AG09309 (cell line): ENCODE data around the gene JADE2.

Experiments used
- DNase-seq: peaks from one replicate; pipeline ENCODE4 v3.0.0-alpha.2; 2010; ENCODE audit warnings: low read depth
- H3K4me3 ChIP-seq: 2 replicates; pipeline ENCODE4 v1.5.1; 2011; ENCODE audit warnings: mild to moderate bottlenecking, low read depth, low read length, moderate library complexity; ENCODE audit not compliant: control insufficient read depth
- TF ChIP-seq, protein P1 (sequence below): IDR thresholded peaks from 2 replicates; pipeline ENCODE4 v1.5.1; 2011; ENCODE audit warnings: mild to moderate bottlenecking, low read depth, low read length, inconsistent platforms; ENCODE audit not compliant: insufficient read depth, control insufficient read depth; ENCODE audit errors: missing control alignments

Gene JADE2

DNA sequence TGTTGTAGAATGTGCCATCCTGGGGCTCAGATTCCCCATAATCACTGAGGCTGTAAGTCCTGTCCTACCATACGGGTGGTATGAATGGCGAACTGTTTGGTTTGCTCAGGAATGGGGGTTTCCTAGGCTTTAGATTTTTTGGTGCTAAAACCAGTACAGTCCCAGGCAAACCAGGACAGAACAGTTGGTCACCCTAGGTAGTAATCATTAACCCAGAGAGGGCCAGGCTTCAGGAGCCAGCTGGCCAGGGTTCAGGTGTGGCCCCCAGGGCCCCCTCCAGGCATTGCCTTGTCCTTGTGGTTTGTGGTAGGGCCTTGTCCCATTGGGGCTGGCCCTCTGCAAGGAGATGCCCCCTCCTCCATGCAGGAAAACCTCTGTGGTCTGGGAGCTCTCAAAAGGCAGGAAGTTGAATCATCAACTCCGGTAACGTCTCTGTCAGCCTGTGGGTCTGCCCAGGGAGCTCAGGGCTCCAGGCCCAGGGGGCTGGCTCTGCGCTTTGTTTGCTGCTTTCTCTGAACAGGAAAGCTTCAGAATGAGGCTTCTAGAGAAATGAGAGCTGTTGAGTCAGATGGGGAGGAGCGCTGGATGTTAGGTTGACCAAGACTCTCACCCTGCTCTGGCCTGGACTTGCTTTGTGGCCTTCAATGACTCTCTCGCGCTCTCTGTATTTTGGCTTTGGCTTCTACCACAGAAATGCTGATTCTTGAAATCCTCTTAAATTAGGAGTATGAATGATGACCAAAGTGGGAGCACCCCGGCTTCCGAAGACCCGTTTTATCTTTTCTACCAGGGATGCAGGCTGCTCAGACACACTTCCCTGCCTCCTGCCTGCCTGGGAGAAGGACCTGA is 22.2 kb upstream of the JADE2 start:
- TF ChIP-seq, protein P1, sequence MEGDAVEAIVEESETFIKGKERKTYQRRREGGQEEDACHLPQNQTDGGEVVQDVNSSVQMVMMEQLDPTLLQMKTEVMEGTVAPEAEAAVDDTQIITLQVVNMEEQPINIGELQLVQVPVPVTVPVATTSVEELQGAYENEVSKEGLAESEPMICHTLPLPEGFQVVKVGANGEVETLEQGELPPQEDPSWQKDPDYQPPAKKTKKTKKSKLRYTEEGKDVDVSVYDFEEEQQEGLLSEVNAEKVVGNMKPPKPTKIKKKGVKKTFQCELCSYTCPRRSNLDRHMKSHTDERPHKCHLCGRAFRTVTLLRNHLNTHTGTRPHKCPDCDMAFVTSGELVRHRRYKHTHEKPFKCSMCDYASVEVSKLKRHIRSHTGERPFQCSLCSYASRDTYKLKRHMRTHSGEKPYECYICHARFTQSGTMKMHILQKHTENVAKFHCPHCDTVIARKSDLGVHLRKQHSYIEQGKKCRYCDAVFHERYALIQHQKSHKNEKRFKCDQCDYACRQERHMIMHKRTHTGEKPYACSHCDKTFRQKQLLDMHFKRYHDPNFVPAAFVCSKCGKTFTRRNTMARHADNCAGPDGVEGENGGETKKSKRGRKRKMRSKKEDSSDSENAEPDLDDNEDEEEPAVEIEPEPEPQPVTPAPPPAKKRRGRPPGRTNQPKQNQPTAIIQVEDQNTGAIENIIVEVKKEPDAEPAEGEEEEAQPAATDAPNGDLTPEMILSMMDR = no peak
- DNase-seq = peak; percentile 94
- no peak overlapping the region for H3K4me3 ChIP-seq

- no peak for DNase-seq
- H3K4me3 ChIP-seq = no peak overlapping the region
- TF ChIP-seq, protein P1 = no peak
Measured at GRCh38 chr5:134503937-134504437, 21.5 kb upstream of the JADE2 start.

DNA sequence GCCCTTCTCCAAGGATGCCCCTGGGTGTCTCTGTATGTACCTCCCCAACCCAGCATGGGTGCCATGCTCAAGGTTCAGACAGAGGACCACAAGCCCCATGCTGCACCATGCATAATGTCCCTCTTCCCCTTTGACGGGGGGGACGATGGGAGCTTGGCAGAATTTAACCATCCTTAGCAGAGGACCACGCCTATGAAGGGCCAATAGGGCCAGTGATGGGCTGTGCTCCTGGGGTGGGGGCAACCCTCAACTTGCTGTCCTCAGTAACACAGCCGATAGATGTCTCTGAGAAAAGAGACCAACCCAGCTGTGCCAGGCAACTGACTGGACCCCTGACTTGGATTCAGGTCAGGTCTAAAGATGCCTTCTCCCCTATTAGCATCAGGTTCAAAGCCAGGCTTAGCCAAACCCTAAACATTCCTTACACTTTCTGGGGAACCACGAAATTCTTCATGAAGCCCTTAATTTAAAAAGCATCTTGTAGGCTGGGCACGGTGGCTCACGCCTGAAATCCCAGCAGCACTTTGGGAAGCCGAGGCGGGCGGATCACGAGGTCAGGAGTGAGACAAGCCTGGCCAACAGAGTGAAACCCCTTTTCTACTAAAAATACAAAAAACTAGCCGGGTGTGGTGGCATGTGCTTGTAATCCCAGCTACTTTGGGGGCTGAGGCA is 20.7 kb upstream of the JADE2 start:
- no peak overlapping the region for H3K4me3 ChIP-seq
- no peak for DNase-seq
- TF ChIP-seq, protein P1 = no peak

DNA sequence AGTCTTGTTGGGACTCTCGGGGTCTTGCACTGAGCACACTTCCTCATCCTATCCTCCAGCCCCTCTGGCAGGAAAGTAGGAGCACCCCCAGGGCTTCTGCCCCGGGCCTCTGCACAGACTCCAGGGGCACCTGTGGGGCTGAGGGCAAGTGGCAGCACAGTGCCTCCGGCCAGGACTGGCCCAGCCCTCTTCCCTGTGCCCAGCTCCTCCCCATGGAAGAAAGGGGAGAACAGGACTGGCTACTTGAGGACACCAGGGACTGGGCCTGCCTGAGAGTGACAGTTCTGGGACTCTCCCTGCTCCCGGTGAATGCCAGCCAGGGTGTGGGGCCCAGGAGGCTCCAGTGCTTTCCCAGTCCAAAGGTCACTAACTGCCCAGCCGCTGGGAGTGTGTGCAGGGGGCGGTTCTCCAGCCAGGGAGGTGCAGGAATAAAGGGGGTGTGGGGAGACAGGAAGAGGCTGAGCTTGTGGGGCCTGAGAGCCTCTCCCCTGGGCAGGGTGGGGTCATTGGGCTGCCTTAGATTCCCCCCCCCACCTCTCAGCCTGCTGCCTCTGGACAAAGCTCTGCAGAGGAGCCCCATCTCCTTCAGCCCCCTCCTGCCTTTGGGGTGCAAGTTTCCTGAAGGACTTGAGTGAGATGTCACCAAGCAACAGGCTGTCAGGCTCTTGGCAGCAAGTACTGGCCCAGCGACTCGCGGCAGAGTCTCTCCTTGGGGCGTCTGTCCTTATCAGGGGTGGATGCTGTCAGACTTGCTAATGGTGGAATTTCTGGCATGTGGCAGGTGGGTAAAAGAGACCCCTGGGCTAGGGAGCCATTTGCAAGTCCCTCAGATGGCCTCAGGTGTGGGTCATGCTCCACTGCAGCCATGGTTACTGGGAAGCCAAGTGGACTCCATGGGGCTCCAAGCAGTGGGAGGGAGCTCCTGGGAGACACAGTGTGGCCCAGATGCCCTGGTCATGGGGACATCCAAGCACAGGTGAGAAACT is 19.1 kb upstream of the JADE2 start:
- DNase-seq = no peak
- no peak overlapping the region for H3K4me3 ChIP-seq
- TF ChIP-seq, protein P1 = no peak

GRCh38 chr5:134507452-134507851 is 18.0 kb upstream of the JADE2 start:
- no peak for DNase-seq
- H3K4me3 ChIP-seq = no peak overlapping the region
- TF ChIP-seq, protein P1 = no peak
